ENCODE results near the gene CCDC172.

DNA sequence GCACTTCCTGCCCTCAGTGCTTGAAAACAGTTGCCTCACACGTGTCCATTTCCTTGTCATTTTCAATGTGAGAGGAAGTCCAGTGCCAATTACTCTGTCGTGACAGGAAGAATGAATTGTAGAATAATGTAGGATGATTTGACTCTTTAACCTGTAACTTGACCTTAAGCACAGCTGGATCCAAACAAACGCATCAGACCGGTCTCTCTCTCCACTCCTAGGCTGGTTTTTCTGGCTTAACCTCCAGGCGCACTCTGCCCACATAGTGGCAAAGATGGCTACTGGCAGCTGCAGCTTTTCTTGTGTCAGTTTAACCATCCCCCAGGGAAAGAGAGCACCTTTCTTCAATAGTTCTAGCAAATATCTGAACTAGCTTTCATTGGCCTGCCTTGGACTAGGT, 74.0 kb downstream of the CCDC172 start:
- TF ChIP-seq, protein P1, sequence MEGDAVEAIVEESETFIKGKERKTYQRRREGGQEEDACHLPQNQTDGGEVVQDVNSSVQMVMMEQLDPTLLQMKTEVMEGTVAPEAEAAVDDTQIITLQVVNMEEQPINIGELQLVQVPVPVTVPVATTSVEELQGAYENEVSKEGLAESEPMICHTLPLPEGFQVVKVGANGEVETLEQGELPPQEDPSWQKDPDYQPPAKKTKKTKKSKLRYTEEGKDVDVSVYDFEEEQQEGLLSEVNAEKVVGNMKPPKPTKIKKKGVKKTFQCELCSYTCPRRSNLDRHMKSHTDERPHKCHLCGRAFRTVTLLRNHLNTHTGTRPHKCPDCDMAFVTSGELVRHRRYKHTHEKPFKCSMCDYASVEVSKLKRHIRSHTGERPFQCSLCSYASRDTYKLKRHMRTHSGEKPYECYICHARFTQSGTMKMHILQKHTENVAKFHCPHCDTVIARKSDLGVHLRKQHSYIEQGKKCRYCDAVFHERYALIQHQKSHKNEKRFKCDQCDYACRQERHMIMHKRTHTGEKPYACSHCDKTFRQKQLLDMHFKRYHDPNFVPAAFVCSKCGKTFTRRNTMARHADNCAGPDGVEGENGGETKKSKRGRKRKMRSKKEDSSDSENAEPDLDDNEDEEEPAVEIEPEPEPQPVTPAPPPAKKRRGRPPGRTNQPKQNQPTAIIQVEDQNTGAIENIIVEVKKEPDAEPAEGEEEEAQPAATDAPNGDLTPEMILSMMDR (IDR thresholded peaks at IDR 0.05) = no peak
- TF ChIP-seq EZH2 (IDR thresholded peaks at IDR 0.05) = no peak
- TF ChIP-seq EZH2phosphoT487 (IDR thresholded peaks at IDR 0.05) = no peak
